GM18861 (cell line): ENCODE data around the gene ZNF132.
A peak's percentile ranks its signal among the peaks of the same experiment; 100 is the strongest.
"Not testable (repeated sequence)": the region's sequence is repeated elsewhere in the genome, so short reads cannot be mapped to it uniquely, and the experiment has no call there.

Experiments
- ATAC-seq: cut with Tn5 transposase; IDR thresholded peaks from one replicate; pipeline ENCODE4 v1.9.1; 2021; ENCODE audit not compliant: unreplicated experiment

ZNF132 gene

DNA sequence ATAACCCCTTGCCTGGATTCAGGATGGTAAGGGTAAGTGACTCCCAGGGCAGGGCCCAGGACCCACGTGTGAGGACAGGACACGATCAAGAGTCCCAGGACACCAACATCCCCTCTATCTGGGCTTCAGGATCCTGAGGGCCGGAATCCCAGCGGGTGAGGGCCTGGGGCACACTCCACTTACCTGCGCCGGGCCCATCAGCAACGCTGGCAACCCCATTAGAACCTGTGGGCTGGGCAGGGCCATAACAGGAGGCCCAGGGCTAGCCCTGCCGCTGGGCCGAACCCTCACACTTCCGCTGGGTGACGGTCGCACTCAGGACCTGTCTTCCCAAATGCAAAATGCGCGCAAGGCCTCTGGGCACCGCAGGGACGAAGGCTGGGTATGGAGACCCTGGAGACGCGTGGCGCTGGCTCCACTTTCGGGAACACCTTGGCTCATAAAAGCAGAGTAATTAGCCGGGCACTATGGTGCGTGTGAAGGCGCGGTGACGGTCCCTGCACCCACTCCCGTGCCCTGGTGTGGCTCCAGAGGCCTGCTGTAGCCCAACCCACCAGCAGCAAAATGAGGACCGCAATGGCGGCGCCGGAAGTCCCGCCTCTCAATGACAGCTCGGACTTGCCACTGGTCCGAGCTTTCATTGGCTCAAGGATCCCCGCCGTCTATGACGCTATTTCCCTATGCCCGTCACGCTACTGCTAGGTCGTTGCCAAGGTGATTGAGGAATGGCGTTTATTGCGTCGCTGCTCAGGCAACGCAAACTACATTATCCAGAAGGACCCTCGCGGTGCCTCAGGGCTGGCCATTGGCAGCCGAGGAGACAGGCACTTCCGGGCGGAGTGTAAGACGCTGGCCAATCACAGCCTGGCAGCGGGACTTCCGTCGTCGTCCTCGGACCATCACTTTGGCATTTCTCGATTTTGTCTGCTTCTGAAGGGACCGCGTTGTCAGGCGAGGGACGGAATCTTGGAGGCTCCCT is at the start of gene ZNF132:
TSS of gene ZNF132 (minus strand) at position 578 of the 979 bp plus-strand sequence. CDS start at position 246, 332 bp downstream.
- peak; percentile 95 for ATAC-seq

DNA sequence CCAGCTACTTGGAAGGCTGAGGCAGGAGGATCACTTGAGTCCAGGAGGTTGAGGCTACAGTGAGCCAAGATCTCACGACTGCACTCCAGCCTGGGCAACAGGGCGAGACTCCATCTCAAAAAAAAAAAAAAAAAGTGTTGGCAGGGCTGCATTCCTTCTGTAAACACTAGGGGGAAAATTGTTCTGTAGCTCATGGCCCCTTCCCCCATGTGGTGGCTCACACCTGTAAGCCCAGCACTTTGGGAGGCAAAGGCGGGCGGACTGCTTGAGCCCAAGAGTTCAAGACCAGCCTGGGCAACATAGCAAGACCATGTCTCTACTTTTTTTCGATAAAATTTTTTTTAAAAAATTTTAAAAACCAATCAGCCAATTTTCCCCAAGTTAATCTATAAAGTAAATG is 44.4 kb upstream of the ZNF132 start:
- not testable (repeated sequence) for ATAC-seq

DNA sequence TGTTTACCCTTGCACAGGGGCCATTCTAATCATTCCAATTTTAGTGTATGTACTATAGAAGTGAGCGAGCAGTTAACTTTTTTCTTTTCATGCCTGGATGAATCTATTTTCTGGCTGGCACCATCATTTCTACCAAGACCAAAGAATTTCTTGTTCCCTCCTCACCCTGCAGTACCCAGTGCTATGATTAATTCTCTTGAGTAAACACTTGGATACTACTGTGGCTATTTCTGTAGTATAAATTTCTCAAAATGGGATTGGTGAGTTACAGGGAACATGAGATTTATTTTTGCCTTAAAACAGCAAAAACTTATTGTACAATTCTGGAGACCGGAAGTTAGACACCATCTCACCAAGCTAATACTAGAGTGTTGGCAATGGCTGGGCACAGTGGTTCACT is 43.8 kb upstream of the ZNF132 start:
- ATAC-seq: no peak

DNA sequence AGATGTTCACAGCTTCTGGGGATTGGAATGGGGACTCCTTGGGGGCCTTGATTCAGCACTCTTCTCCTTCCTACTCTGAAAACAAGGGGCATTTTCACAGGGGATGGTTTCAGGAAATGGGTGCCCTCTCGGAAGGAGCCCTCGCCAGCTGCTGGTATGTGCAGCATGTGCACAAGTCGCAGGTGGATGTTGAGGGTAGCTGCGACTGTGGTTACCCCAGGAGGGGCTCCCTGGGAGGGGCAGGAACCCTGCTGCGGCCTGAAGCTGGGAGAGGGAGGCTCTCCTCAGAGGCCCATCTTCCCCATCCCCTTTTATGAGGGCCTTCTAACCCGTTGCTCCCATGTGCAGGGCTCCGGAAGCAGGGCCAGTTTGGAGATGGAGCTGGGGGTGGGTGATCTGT is 42.4 kb upstream of the ZNF132 start:
- ATAC-seq: no peak

DNA sequence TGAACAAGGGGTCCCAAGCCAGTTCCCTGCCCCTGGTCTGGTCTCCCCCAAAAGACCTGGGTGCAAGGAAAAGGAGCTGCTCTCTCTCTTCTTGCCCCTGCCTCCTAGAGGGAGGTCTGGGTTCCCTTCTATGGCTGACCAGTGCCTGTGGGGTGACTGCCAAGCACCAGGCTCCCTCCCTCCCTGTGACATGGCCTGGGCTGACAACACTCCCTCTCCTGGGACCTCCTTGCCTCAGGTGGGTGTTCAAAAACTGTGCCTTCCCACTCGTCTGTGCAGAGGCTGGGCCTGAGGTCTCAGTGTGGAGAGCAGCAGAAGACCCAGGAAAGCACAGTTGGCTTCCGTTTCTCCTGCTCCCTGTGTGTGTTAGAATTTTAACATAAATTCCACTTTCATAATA is 40.9 kb upstream of the ZNF132 start:
- no peak for ATAC-seq

DNA sequence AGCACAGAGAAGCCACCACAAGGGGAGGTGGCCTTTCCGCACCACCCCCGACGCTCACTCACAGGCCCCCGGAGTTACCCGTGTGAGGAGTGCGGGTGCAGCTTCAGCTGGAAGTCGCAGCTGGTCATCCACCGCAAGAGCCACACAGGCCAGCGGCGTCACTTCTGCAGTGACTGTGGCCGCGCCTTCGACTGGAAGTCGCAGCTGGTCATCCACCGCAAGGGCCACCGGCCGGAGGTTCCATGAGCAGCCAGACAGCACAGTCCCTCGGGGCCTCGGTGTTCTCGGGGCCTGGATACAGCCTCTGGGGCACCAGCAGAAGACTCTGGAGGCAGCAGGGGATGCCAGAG is 40.5 kb upstream of the ZNF132 start:
- ATAC-seq: no peak

DNA sequence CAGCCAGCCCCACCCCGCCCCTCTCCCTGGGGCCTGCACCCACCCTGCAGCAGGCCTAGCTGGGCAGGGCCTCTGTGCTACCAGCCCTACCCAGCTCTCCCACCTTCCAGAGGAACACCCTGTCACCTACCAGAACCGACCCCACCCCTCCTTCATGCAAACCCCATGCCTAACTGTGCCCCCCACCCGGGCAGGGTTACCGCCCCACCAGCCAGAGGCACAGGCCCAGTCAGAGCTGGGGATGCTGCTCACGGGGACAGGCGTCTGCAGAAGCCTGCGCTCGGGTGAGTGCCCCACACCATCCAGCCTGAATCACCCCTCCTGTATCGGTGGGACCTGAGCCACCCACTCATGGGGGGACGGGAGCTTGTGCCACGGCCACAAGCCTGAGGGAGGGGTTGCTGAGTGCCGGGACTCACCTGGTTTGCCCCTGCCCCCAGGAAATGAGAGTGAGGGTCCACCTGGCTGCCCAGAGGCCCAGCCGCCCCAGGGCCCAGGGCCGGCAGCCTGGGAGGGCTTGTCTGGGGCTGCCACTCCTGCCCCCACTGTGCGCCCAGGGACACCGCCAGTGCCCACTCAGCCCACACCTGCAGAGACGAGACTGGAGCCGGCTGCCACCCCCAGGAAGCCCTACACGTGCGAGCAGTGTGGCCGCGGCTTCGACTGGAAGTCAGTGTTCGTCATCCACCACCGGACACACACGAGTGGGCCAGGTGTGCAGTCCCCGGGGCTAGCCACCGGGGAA is 40.0 kb upstream of the ZNF132 start:
- no peak for ATAC-seq

DNA sequence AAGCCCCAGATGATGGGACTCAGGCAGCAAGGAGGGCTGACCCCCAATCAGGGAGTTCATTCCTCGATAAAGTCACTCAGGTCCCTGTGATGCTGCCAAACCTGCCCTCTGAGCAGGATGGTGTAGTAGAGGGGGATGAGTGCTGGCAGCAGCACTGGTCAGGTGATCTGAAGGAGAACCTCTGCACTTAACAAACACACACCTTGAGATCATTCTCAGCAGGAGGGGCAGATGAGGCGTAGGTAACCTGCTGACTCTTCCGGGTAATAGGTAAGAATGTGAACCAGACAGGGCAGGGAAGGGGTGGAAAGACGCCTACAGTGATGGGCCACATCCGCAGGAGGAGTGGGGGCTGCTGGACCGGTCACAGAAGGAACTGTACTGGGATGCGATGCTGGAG is 39.4 kb upstream of the ZNF132 start:
- no peak for ATAC-seq

DNA sequence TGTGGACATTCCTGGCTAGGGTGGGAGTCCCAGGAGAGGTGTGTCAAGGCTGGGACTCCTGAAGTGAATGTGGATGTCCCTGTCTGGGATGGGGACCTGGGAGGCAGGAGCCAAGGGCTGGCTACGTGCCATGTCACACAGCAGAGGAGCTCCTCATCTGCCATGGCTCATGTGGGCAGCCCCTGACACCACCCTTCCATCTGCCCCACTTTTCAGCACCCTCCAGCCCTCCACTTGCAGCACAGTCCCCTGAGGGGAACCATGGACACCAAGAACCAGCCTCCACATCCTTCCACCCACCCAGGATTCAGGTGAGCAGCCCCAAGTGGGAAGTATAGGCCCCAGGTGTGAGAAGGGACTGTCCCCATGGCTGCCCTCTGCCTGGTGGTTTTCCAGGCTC is 37.9 kb upstream of the ZNF132 start:
- ATAC-seq: no peak

DNA sequence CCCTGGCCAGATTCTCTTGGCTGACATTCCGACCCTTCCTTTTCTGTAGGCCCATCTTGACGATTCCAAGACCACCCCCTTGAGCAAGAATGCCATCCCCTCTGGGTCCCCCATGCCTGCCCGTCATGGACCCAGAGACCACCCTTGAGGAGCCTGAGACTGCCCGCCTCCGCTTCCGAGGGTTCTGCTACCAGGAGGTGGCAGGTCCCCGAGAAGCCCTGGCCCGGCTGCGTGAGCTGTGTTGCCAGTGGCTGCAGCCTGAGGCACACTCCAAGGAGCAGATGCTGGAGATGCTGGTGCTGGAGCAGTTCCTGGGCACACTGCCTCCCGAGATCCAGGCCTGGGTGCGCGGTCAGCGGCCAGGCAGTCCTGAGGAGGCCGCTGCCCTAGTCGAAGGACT is 37.2 kb upstream of the ZNF132 start:
- no peak for ATAC-seq

DNA sequence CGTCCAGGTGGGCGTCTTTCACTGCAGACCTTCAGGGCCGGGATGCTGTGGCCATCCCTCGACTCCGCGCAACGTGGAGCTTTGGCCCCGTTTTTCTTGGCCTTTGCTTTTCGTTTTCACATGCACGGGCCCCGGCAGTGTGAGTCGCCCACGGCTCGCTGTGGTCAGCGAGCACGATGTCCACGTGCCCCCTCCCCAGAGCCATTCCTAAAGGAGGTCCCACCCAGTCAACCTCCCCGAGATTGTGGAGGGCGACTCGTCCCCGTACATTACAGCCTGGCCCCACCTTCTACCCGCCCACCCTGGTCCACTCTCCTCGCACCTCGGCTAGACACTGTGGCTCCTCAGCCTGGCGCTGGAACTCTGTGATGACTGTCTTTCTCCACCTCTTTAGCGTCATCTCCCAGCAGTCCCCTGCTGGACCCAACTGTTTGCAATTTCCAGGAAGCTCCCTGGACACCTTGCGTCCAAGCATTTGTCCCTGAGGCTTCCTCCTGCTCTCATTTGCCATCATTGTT is 36.6 kb upstream of the ZNF132 start:
- no peak for ATAC-seq

DNA sequence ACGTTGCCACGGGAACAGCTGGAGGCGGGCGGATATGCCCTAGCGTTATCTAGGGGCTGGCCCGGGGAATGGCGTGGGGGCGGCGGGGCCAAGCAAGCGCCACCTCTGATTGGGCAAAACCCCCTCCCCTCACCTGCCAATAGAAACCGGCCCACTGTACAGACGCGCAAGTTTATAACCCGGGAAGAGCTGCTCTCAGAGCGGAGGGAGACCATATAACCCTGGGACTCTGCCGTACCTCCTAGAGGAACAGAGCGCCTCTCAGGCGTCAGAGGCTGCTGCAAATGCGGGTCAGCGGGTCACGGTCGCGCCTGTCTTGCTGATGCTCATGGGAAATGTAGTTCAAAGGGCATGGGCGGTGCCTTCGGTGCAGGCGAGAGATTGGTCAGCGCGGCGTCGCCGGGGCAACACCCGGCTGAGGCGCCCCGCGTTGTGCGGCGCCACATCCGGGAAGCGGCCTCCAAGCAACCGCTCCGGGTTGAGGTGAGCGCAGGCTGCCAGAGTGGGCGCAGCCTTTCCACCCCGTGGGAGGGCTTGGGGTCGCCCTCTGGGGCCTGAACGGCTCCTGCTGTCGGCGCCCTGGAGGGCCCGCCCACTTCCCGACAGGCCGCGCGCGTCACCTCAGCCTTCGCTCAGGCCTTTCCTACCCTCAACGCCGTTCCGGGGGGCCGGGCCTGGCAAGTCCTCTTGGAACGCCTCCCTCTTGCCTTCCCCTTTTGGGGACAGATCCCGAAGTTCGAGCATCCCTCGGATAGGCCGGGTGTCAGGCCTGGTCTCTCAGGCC is 36.0 kb upstream of the ZNF132 start, which contains the start of gene ZNF446:
TSS of gene ZNF446 (plus strand) at position 639 of the 784 bp plus-strand sequence. CDS start 867 bp downstream, outside the sequence.
- peak; percentile 74 for ATAC-seq

DNA sequence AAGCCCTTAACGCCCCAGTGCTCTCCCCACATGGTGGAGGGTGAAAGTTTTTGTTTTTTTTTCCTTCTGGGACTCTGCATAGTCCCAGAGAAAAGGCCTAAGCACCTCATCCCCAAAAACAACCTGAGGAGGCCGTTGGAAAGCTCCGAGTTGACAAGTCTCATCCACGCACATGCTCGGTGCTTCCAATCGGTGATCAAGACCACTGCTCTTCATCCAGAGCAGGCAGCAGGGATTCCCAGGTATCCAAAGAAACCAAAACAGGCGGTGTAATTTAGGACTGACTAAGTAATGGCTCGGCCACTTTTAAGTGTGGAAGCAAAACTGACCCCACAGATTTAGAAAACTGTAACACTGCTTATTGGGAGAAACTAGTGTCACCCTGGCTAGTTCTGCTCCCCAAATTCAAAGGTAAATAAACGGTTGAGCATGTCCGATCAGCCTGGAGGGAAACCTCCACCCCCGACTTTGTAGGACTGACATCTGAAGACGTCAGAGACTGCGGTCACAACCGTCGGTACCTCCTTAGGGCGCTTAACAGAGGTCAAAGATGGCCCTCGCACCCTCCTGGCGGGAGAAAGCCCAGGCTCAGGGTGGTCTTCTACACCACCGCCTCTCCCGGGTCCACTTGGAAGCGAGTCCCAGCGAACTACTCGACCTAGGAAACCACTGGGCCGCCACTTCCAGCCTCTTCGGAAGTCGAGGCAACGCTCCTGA is 35.2 kb upstream of the ZNF132 start:
- ATAC-seq: no peak

DNA sequence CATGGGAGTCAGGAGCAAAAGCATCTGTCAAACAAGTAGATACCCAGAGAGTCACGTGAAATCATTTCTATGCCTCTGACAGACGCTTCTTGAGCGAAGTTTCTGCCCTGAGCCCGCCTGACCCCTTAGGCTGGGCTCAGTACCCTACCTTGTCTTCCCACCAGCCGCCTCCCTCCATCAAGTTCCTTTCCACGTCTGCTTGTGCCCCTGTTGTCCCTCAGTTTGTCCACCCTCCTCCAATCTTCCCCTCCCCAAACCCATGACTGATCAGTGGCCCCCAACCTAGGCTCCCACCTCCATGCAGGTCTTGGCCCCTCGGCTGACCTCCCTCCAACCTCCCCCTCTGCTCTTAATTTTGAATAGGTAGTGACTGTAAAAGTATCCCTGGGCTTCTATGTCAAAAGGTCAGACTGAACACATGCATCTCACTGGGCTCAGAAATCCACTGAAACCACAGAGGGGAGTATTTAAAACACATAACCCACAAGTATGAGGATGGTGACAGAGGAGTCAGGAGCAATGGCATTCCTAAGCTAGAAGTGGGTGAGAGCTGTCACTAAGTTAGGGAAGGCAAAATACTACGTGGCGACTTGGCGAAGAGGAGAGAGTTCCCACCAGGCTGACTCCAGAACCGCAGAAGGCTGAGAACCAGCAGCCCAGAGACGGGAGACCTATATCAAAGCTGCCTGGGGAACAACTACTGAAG is 34.5 kb upstream of the ZNF132 start:
- no peak for ATAC-seq

DNA sequence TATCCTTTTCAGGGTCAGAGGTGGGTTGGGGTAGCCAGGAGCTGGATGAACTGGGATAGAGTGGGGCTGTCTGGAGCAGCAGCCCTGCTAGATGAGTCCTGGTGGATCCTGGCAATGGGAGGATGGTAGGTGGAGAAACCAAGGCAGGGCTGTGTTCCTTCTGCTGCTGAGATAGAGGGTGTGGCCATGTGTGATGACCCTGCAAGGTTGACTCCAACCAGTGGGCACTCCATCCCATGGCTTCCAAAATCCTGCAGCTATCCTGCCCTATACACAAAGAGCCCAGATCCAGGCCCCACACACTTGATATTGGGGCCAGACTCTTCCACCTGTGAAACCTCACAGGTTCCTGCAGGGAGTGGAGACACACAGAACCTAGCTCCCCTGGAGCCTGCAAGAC is 33.8 kb upstream of the ZNF132 start:
- ATAC-seq: no peak

DNA sequence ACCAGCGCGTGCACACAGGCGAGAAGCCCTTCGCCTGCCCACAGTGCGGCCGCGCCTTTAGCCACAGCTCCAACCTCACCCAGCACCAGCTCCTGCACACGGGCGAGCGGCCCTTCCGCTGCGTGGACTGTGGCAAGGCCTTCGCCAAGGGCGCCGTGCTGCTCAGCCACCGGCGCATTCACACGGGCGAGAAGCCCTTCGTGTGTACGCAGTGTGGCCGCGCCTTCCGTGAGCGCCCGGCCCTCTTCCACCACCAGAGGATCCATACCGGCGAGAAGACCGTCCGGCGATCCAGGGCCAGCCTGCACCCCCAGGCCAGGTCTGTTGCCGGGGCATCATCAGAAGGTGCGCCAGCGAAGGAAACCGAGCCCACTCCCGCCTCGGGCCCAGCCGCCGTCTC is 31.8 kb upstream of the ZNF132 start:
- ATAC-seq: no peak

DNA sequence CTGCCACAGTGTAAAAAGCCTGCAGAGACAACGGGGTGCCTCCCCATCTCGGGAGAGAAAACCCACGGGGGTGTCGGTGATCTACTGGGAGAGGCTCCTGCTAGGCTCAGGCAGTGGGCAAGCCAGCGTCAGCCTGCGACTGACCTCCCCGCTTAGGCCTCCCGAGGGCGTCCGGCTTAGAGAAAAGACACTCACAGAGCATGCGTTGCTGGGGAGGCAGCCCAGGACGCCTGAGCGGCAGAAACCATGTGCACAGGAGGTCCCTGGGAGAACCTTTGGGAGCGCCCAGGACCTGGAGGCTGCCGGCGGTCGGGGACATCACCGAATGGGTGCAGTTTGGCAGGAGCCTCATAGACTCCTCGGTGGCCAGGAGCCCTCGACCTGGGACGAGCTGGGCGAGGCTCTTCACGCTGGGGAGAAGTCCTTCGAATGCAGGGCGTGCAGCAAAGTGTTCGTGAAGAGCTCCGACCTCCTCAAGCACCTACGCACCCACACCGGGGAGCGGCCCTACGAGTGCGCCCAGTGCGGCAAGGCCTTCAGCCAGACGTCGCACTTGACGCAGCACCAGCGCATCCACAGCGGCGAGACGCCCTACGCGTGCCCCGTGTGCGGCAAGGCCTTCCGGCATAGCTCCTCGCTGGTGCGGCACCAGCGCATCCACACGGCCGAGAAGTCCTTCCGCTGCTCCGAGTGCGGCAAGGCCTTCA is 31.0 kb upstream of the ZNF132 start:
- ATAC-seq: not testable (repeated sequence)

DNA sequence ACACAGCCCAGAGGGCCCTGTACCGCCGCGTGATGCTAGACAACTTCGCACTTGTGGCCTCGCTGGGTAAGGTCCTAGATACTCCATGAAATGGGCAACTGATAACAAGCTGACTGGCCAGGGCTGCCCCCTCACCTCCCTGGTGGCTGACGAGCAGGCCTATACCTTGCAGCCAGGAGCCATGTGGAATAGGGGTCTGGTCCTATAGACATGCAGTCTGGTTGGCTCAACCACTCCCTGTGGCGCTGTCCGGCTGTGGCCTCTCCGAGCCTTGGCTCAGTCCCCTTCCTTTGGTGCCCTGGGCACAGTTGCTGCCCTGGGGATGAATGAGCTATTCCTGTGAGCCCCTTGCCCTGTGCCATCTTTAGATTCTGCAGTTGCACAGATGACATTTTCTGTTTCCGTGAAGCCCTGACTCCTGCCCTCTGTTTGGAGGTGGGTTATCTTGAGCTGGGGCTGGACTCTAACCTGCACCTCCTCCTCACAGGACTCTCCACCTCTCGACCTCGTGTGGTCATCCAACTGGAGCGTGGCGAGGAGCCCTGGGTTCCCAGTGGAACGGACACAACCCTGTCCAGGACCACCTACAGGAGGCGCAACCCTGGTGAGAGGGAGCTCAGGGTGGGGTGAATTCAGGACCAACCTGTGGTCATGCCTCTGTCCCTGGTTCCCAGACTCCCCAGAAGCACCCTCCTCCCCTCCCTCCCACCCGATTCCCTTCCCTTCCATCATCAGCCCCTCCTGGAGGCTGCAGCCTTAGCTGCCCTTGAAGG is 29.5 kb upstream of the ZNF132 start:
- no peak for ATAC-seq
